Neural crest cell (in vitro differentiated cells): ENCODE measurements around the gene SKOR2. TPM values are rescaled to one million over a fixed set of nuclear protein-coding genes. Genes with fewer than 3 reads are reported as not detected.
"Not testable (repeated sequence)": the region's sequence is repeated elsewhere in the genome, so short reads cannot be mapped to it uniquely, and the experiment has no call there.

Experiments used
- DNase-seq: peaks from one replicate; pipeline ENCODE4 v3.0.0; 2021; ENCODE audit warnings: low read depth, mixed read lengths, low spot score
- H3K27ac Mint-ChIP-seq: one replicate; pipeline ENCODE4 v1.8.0; 2021; ENCODE audit warnings: mild to moderate bottlenecking, mixed read lengths; ENCODE audit not compliant: unreplicated experiment
- H3K27me3 Mint-ChIP-seq: 2 replicates; pipeline ENCODE4 v1.8.0; 2021; ENCODE audit warnings: low read depth, mild to moderate bottlenecking, mixed read lengths
- H3K36me3 Mint-ChIP-seq: 2 replicates; pipeline ENCODE4 v1.8.0; 2021; ENCODE audit warnings: low read depth, mild to moderate bottlenecking, mixed read lengths
- H3K4me1 Mint-ChIP-seq: 2 replicates; pipeline ENCODE4 v1.8.0; 2021; ENCODE audit warnings: mixed read lengths
- H3K4me3 Mint-ChIP-seq: one replicate; pipeline ENCODE4 v1.8.0; 2021; ENCODE audit warnings: mild to moderate bottlenecking, mixed read lengths
- H3K9me3 Mint-ChIP-seq: 2 replicates; pipeline ENCODE4 v1.8.0; 2021; ENCODE audit warnings: mixed read lengths
- total RNA-seq: library from RNA; stranded (reverse); gene quantifications from 2 replicates; pipeline ENCODE4 v1.2.1, GENCODE V29; 2021
- TF ChIP-seq, protein P1 (sequence below): fragments of 200-600 bp; sonication (generic); conservative IDR thresholded peaks from 2 replicates; pipeline ENCODE4 v1.5.0; 2021; ENCODE audit warnings: antibody characterized with exemption, mild to moderate bottlenecking

SKOR2 gene
- total RNA-seq, 1 donor from 2014 or later, result 1.4 TPM

- TF ChIP-seq, protein P1, sequence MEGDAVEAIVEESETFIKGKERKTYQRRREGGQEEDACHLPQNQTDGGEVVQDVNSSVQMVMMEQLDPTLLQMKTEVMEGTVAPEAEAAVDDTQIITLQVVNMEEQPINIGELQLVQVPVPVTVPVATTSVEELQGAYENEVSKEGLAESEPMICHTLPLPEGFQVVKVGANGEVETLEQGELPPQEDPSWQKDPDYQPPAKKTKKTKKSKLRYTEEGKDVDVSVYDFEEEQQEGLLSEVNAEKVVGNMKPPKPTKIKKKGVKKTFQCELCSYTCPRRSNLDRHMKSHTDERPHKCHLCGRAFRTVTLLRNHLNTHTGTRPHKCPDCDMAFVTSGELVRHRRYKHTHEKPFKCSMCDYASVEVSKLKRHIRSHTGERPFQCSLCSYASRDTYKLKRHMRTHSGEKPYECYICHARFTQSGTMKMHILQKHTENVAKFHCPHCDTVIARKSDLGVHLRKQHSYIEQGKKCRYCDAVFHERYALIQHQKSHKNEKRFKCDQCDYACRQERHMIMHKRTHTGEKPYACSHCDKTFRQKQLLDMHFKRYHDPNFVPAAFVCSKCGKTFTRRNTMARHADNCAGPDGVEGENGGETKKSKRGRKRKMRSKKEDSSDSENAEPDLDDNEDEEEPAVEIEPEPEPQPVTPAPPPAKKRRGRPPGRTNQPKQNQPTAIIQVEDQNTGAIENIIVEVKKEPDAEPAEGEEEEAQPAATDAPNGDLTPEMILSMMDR, result no peak
- no peak overlapping the region for H3K27ac Mint-ChIP-seq
- no peaks in the 10 kb centered on the region for H3K36me3 Mint-ChIP-seq
- DNase-seq, result no peak
- no peak overlapping the region for H3K4me3 Mint-ChIP-seq
- peaks cover 7% of the 10 kb centered on the region for H3K27me3 Mint-ChIP-seq
- no peaks in the 10 kb centered on the region for H3K9me3 Mint-ChIP-seq
- no peaks in the 10 kb centered on the region for H3K4me1 Mint-ChIP-seq
Measured at GRCh38 chr18:47172476-47172875, 79.0 kb downstream of the SKOR2 start.

- no peaks in the 10 kb centered on the region for H3K27me3 Mint-ChIP-seq
- H3K4me3 Mint-ChIP-seq, result no peak overlapping the region
- no peak for DNase-seq
- H3K27ac Mint-ChIP-seq, result no peak overlapping the region
- TF ChIP-seq, protein P1, result no peak
- H3K9me3 Mint-ChIP-seq, result no peaks in the 10 kb centered on the region
- H3K4me1 Mint-ChIP-seq, result peaks cover 10% of the 10 kb centered on the region
- H3K36me3 Mint-ChIP-seq, result no peaks in the 10 kb centered on the region
Measured at GRCh38 chr18:47168913-47169312, 82.5 kb downstream of the SKOR2 start.

DNA sequence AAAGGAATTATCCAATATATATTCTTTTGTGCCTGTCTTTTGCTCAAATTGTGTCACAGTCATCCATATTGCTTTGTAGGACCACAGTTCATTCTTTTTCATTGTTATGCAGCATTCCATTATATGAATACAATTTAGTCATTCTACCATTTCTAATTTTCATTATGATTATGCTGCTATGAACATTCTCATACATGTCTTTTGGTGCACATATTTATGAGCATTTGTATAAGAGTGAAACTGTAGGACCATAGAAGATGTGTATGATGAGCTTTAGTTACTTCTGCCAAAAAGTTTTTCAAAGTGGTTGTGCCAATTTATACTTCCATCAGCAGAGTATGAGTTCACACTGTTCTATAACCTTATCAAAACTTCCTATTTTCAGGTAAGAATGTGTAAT is 83.0 kb downstream of the SKOR2 start:
- Mint-ChIP-seq H3K27ac (no peak overlapping the region), H3K4me1 (peaks cover 10% of the 10 kb centered on the region), H3K27me3 (no peaks in the 10 kb centered on the region), H3K4me3 (no peak overlapping the region), H3K36me3 (no peaks in the 10 kb centered on the region), H3K9me3 (no peaks in the 10 kb centered on the region)
- no peak for DNase-seq
- TF ChIP-seq, protein P1, result no peak

DNA sequence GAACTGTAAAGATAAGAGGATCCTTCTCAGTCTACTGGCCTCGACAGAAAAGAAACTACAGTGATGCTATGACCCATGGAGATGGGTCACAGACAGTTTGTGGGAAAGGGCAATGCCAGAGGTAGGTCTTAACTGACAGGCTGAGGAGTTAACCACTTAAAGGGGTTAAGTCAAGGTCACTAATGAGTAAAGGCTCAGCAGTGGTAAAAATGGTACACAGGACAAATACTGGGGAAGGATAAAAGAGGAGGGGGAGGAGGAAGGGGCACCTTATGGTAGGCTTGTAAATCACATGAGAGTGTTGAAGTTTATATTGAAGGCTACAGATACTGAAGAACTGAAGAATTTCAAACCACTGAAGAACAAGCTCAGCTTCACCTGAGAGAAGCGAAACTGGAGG is 85.2 kb downstream of the SKOR2 start:
- no peaks in the 10 kb centered on the region for H3K36me3 Mint-ChIP-seq
- H3K27ac Mint-ChIP-seq, result no peak overlapping the region
- H3K4me3 Mint-ChIP-seq, result no peak overlapping the region
- no peaks in the 10 kb centered on the region for H3K9me3 Mint-ChIP-seq
- DNase-seq, result no peak
- peaks cover 10% of the 10 kb centered on the region for H3K4me1 Mint-ChIP-seq
- no peaks in the 10 kb centered on the region for H3K27me3 Mint-ChIP-seq
- TF ChIP-seq, protein P1, result no peak

- TF ChIP-seq, protein P1, result no peak
- H3K27me3 Mint-ChIP-seq, result no peaks in the 10 kb centered on the region
- no peak for DNase-seq
- H3K4me3 Mint-ChIP-seq, result no peak overlapping the region
- no peaks in the 10 kb centered on the region for H3K36me3 Mint-ChIP-seq
- peaks cover 10% of the 10 kb centered on the region for H3K4me1 Mint-ChIP-seq
- no peak overlapping the region for H3K27ac Mint-ChIP-seq
- H3K9me3 Mint-ChIP-seq, result no peaks in the 10 kb centered on the region
Measured at GRCh38 chr18:47163241-47163640, 88.2 kb downstream of the SKOR2 start.

GRCh38 chr18:47160256-47160655 is 91.2 kb downstream of the SKOR2 start:
- TF ChIP-seq, protein P1, result no peak
- Mint-ChIP-seq H3K9me3 (no peaks in the 10 kb centered on the region), H3K36me3 (no peaks in the 10 kb centered on the region), H3K27me3 (no peaks in the 10 kb centered on the region), H3K4me1 (no peaks in the 10 kb centered on the region), H3K4me3 (no peak overlapping the region), H3K27ac (no peak overlapping the region)
- no peak for DNase-seq

GRCh38 chr18:47158404-47158803 is 93.1 kb downstream of the SKOR2 start:
- H3K27me3 Mint-ChIP-seq, DNase-seq, H3K4me1 Mint-ChIP-seq, H3K36me3 Mint-ChIP-seq, H3K4me3 Mint-ChIP-seq, H3K9me3 Mint-ChIP-seq, H3K27ac Mint-ChIP-seq: not testable (repeated sequence)
